Naive thymus-derived CD4-positive, alpha-beta T cell (primary cell): ENCODE measurements around the gene PRR23E. TPM values are rescaled to one million over a fixed set of nuclear protein-coding genes. Genes with fewer than 3 reads are reported as not detected.

ENCODE experiments used
- ATAC-seq: fragments of 150-1000 bp; cut with Tn5 transposase; 2 replicates; pipeline ENCODE4 v1.10.0; 2021; ENCODE audit warnings: mild to moderate bottlenecking, moderate library complexity
- CTCF ChIA-PET: fragments of 350-600 bp; sonication (Branson Sonifier 250); formaldehyde crosslinking; loops from one replicate; lab custom pipeline; 2021; ENCODE audit warnings: antibody characterized with exemption; lab: Charles Lee
- POLR2A ChIA-PET: fragments of 350-600 bp; sonication (Branson Sonifier 250); formaldehyde crosslinking; loops from one replicate; lab custom pipeline; 2021; ENCODE audit warnings: antibody characterized with exemption, inconsistent platforms; lab: Charles Lee
- DNase-seq, 9 donors: peaks; one replicate each; pipeline versions ENCODE4 v3.0.0 to v3.0.0-alpha.2; 2020 to 2022; ENCODE audit warnings: mixed read lengths in 1 of 9
- H3K27ac ChIP-seq: one replicate; pipeline ENCODE4 v1.7.0; 2013; ENCODE audit warnings: mild to moderate bottlenecking, low read depth, low read length, moderate library complexity
- H3K27me3 ChIP-seq, 2 donors: one replicate each; pipeline ENCODE4 v1.7.0; 2013; ENCODE audit warnings: low read length in 2 of 2, mild to moderate bottlenecking in 2 of 2, moderate library complexity in 2 of 2; ENCODE audit not compliant: control insufficient read depth in 2 of 2, insufficient read depth in 2 of 2
- H3K36me3 ChIP-seq, 3 experiments: 1 replicate in 2 of 3; 2 replicates in 1 of 3; pipeline ENCODE4 v1.7.0; 2013; ENCODE audit warnings: low read length in 3 of 3, mild to moderate bottlenecking in 3 of 3, moderate library complexity in 1 of 3; ENCODE audit not compliant: insufficient read depth in 3 of 3, control insufficient read depth in 2 of 3
- H3K4me1 ChIP-seq, 2 donors: one replicate each; pipeline ENCODE4 v1.7.0; 2013; ENCODE audit warnings: low read length in 2 of 2, mild to moderate bottlenecking in 2 of 2, moderate library complexity in 1 of 2; ENCODE audit not compliant: control insufficient read depth in 2 of 2, insufficient read depth in 2 of 2
- H3K4me3 ChIP-seq: 2 replicates; pipeline ENCODE4 v1.7.0; 2013; ENCODE audit warnings: mild to moderate bottlenecking, low read length
- H3K9me3 ChIP-seq, 3 experiments: 1 replicate in 2 of 3; 2 replicates in 1 of 3; pipeline ENCODE4 v1.7.0; 2013; ENCODE audit warnings: low read length in 3 of 3; ENCODE audit not compliant: control insufficient read depth in 2 of 3
- H3K27ac Mint-ChIP-seq, 9 donors: one replicate each; pipeline ENCODE4 v1.8.0; 2020 to 2022; ENCODE audit warnings: mixed read lengths in 9 of 9, mild to moderate bottlenecking in 8 of 9, moderate library complexity in 5 of 9, inconsistent platforms in 2 of 9
- H3K27me3 Mint-ChIP-seq, 5 donors: one replicate each; pipeline ENCODE4 v1.8.0; 2021 to 2022; ENCODE audit warnings: mixed read lengths in 5 of 5, mild to moderate bottlenecking in 1 of 5
- H3K36me3 Mint-ChIP-seq, 5 donors: one replicate each; pipeline ENCODE4 v1.8.0; 2020 to 2022; ENCODE audit warnings: mixed read lengths in 5 of 5, mild to moderate bottlenecking in 3 of 5, inconsistent platforms in 1 of 5
- H3K4me1 Mint-ChIP-seq, 7 donors: one replicate each; pipeline ENCODE4 v1.8.0; 2020 to 2022; ENCODE audit warnings: mixed read lengths in 7 of 7, mild to moderate bottlenecking in 3 of 7, inconsistent platforms in 1 of 7
- H3K4me3 Mint-ChIP-seq, 10 donors: one replicate each; pipeline ENCODE4 v1.8.0; 2020 to 2022; ENCODE audit warnings: mild to moderate bottlenecking in 10 of 10, mixed read lengths in 10 of 10, moderate library complexity in 6 of 10, inconsistent platforms in 2 of 10
- H3K9me3 Mint-ChIP-seq, 11 donors: one replicate each; pipeline ENCODE4 v1.8.0; 2020 to 2022; ENCODE audit warnings: mixed read lengths in 11 of 11, mild to moderate bottlenecking in 4 of 11, inconsistent platforms in 1 of 11, moderate library complexity in 1 of 11
- intact Hi-C, 2 donors: fragments of 100-400 bp; cut with micrococcal nuclease; formaldehyde crosslinking; loops; one replicate each; pipeline ENCODE4 v1.15.1; 2023
- polyA plus RNA-seq, 2 donors: library from polyadenylated mRNA; unstranded; fragments of 300-500 nt; fragmentation: Illumina TruSeq; gene quantifications; one replicate each; pipeline ENCODE4 v1.2.3, GENCODE V29; 2021
- total RNA-seq, 6 experiments: library from RNA in 5 of 6; stranded (reverse) in 5 of 6; gene quantifications; 1 replicate in 5 of 6; 2 replicates in 1 of 6; pipeline ENCODE4 v1.2.3 and lab custom pipeline; 2021 to 2026

PRR23E gene
- total and polyA plus RNA-seq, 7 experiments from 2014 or later = not detected

GRCh38 chr3:127170814-127171213 is 22.1 kb upstream of the PRR23E start:
- peaks cover 0 to 5% (median 0%) of the 10 kb centered on the region in 11 donors for H3K9me3 Mint-ChIP-seq
- no peaks in the 10 kb centered on the region for H3K36me3 Mint-ChIP-seq
- Histone ChIP-seq H3K27me3 (no peaks in the 10 kb centered on the region), H3K4me3 (no peak overlapping the region), H3K9me3 (no peaks in the 10 kb centered on the region), H3K27ac (no peak overlapping the region), H3K36me3 (no peaks in the 10 kb centered on the region), H3K4me1 (no peaks in the 10 kb centered on the region)
- ATAC-seq = no peak
- H3K27me3 Mint-ChIP-seq = peaks cover 6 to 67% (median 39%) of the 10 kb centered on the region in 5 donors
- no peaks in the 10 kb centered on the region for H3K4me1 Mint-ChIP-seq
- DNase-seq = no peak
- no peak overlapping the region for H3K4me3 Mint-ChIP-seq
- CTCF ChIA-PET = no interaction called here
- H3K27ac Mint-ChIP-seq = no peak overlapping the region
- intact Hi-C loops = no loop called here
- POLR2A ChIA-PET = no interaction called here

GRCh38 chr3:127171320-127171719 is 21.6 kb upstream of the PRR23E start:
- CTCF ChIA-PET = no interaction called here
- H3K27ac ChIP-seq = no peak overlapping the region

GRCh38 chr3:127171721-127172120 is 21.2 kb upstream of the PRR23E start:
- Histone ChIP-seq H3K9me3 (no peaks in the 10 kb centered on the region), H3K4me3 (no peak overlapping the region), H3K4me1 (no peaks in the 10 kb centered on the region), H3K27ac (no peak overlapping the region), H3K36me3 (no peaks in the 10 kb centered on the region), H3K27me3 (no peaks in the 10 kb centered on the region)
- ATAC-seq = no peak
- H3K4me1 Mint-ChIP-seq = no peaks in the 10 kb centered on the region
- no peak overlapping the region for H3K4me3 Mint-ChIP-seq
- no peak overlapping the region for H3K27ac Mint-ChIP-seq
- DNase-seq = no peak
- intact Hi-C loops = no loop called here
- H3K27me3 Mint-ChIP-seq = peaks cover 6 to 67% (median 39%) of the 10 kb centered on the region in 5 donors
- H3K9me3 Mint-ChIP-seq = peaks cover 0 to 5% (median 0%) of the 10 kb centered on the region in 11 donors
- no peaks in the 10 kb centered on the region for H3K36me3 Mint-ChIP-seq
- CTCF ChIA-PET = no interaction called here
- POLR2A ChIA-PET = no interaction called here

More at GRCh38 chr3:127171320-127171719, 21.6 kb upstream of the PRR23E start:
- Mint-ChIP-seq H3K4me1 (no peaks in the 10 kb centered on the region), H3K4me3 (no peak overlapping the region), H3K27me3 (peaks cover 6 to 67% (median 39%) of the 10 kb centered on the region in 5 donors), H3K36me3 (no peaks in the 10 kb centered on the region), H3K9me3 (peaks cover 0 to 5% (median 0%) of the 10 kb centered on the region in 11 donors), H3K27ac (no peak overlapping the region)
- Histone ChIP-seq H3K4me3 (no peak overlapping the region), H3K36me3 (no peaks in the 10 kb centered on the region), H3K27me3 (no peaks in the 10 kb centered on the region), H3K4me1 (no peaks in the 10 kb centered on the region), H3K9me3 (no peaks in the 10 kb centered on the region)
- POLR2A ChIA-PET = no interaction called here
- intact Hi-C loops = no loop called here
- DNase-seq (no peak), ATAC-seq (no peak)

- no peaks in the 10 kb centered on the region for H3K4me1 ChIP-seq
- DNase-seq (no peak), ATAC-seq (no peak)
- no peak overlapping the region for H3K4me3 ChIP-seq
- no peaks in the 10 kb centered on the region for H3K36me3 Mint-ChIP-seq
- H3K27me3 ChIP-seq = no peaks in the 10 kb centered on the region
- no peaks in the 10 kb centered on the region for H3K9me3 ChIP-seq
- peaks cover 6 to 67% (median 39%) of the 10 kb centered on the region in 5 donors for H3K27me3 Mint-ChIP-seq
- no peak overlapping the region for H3K27ac ChIP-seq
- intact Hi-C loops = no loop called here
- no peak overlapping the region for H3K4me3 Mint-ChIP-seq
- no peak overlapping the region for H3K27ac Mint-ChIP-seq
- H3K9me3 Mint-ChIP-seq = peaks cover 0 to 6% (median 0%) of the 10 kb centered on the region in 11 donors
- no peaks in the 10 kb centered on the region for H3K36me3 ChIP-seq
- no peaks in the 10 kb centered on the region for H3K4me1 Mint-ChIP-seq
- ChIA-PET CTCF (no interaction called here), POLR2A (no interaction called here)
Measured at GRCh38 chr3:127172211-127172610, 20.7 kb upstream of the PRR23E start.

GRCh38 chr3:127172781-127173515 is 20.0 kb upstream of the PRR23E start:
- H3K27me3 ChIP-seq = no peaks in the 10 kb centered on the region
- no peak for DNase-seq
- no peak for ATAC-seq
- intact Hi-C loops = no loop called here
- Mint-ChIP-seq H3K27me3 (peaks cover 6 to 60% (median 39%) of the 10 kb centered on the region in 5 donors), H3K9me3 (peaks cover 0 to 9% (median 1%) of the 10 kb centered on the region in 11 donors), H3K4me1 (no peaks in the 10 kb centered on the region), H3K4me3 (no peak overlapping the region), H3K27ac (no peak overlapping the region), H3K36me3 (no peaks in the 10 kb centered on the region)
- H3K36me3 ChIP-seq = no peaks in the 10 kb centered on the region
- ChIA-PET CTCF (no interaction called here), POLR2A (no interaction called here)
- no peak overlapping the region for H3K27ac ChIP-seq
- no peaks in the 10 kb centered on the region for H3K9me3 ChIP-seq
- H3K4me1 ChIP-seq = no peaks in the 10 kb centered on the region
- H3K4me3 ChIP-seq = no peak overlapping the region

- Mint-ChIP-seq H3K36me3 (no peaks in the 10 kb centered on the region), H3K27ac (no peak overlapping the region)
Measured at GRCh38 chr3:127173516-127174166, 19.3 kb upstream of the PRR23E start.

More at GRCh38 chr3:127173516-127174166, 19.3 kb upstream of the PRR23E start:
- Mint-ChIP-seq H3K27me3 (peaks cover 6 to 57% (median 37%) of the 10 kb centered on the region in 5 donors), H3K9me3 (peaks cover 0 to 12% (median 3%) of the 10 kb centered on the region in 11 donors), H3K4me1 (no peaks in the 10 kb centered on the region), H3K4me3 (no peak overlapping the region)
- no peaks in the 10 kb centered on the region for H3K9me3 ChIP-seq
- no peaks in the 10 kb centered on the region for H3K27me3 ChIP-seq
- CTCF ChIA-PET = no interaction called here
- DNase-seq = no peak
- no peak overlapping the region for H3K4me3 ChIP-seq
- no peak for ATAC-seq
- H3K4me1 ChIP-seq = no peaks in the 10 kb centered on the region
- no peaks in the 10 kb centered on the region for H3K36me3 ChIP-seq
- no peak overlapping the region for H3K27ac ChIP-seq
- POLR2A ChIA-PET = no interaction called here
- intact Hi-C loops = no loop called here
